Naive thymus-derived CD4-positive, alpha-beta T cell (primary cell): ENCODE data around the gene AFTPH. TPM values are rescaled to one million over a fixed set of nuclear protein-coding genes. Genes with fewer than 3 reads are reported as not detected.
A peak's percentile ranks its signal among the peaks of the same experiment; 100 is the strongest.

Experiments
- ATAC-seq: fragments of 150-1000 bp; cut with Tn5 transposase; 2 replicates; pipeline ENCODE4 v1.10.0; 2021; ENCODE audit warnings: mild to moderate bottlenecking, moderate library complexity
- CTCF ChIA-PET: fragments of 350-600 bp; sonication (Branson Sonifier 250); formaldehyde crosslinking; loops from one replicate; lab custom pipeline; 2021; ENCODE audit warnings: antibody characterized with exemption; lab: Charles Lee
- POLR2A ChIA-PET: fragments of 350-600 bp; sonication (Branson Sonifier 250); formaldehyde crosslinking; loops from one replicate; lab custom pipeline; 2021; ENCODE audit warnings: antibody characterized with exemption, inconsistent platforms; lab: Charles Lee
- DNase-seq, 9 donors: peaks; one replicate each; pipeline versions ENCODE4 v3.0.0 to v3.0.0-alpha.2; 2020 to 2022; ENCODE audit warnings: mixed read lengths in 1 of 9
- H3K27ac ChIP-seq: one replicate; pipeline ENCODE4 v1.7.0; 2013; ENCODE audit warnings: mild to moderate bottlenecking, low read depth, low read length, moderate library complexity
- H3K27me3 ChIP-seq, 2 donors: one replicate each; pipeline ENCODE4 v1.7.0; 2013; ENCODE audit warnings: low read length in 2 of 2, mild to moderate bottlenecking in 2 of 2, moderate library complexity in 2 of 2; ENCODE audit not compliant: control insufficient read depth in 2 of 2, insufficient read depth in 2 of 2
- H3K36me3 ChIP-seq, 3 experiments: 1 replicate in 2 of 3; 2 replicates in 1 of 3; pipeline ENCODE4 v1.7.0; 2013; ENCODE audit warnings: low read length in 3 of 3, mild to moderate bottlenecking in 3 of 3, moderate library complexity in 1 of 3; ENCODE audit not compliant: insufficient read depth in 3 of 3, control insufficient read depth in 2 of 3
- H3K4me1 ChIP-seq, 2 donors: one replicate each; pipeline ENCODE4 v1.7.0; 2013; ENCODE audit warnings: low read length in 2 of 2, mild to moderate bottlenecking in 2 of 2, moderate library complexity in 1 of 2; ENCODE audit not compliant: control insufficient read depth in 2 of 2, insufficient read depth in 2 of 2
- H3K4me3 ChIP-seq: 2 replicates; pipeline ENCODE4 v1.7.0; 2013; ENCODE audit warnings: mild to moderate bottlenecking, low read length
- H3K9me3 ChIP-seq, 3 experiments: 1 replicate in 2 of 3; 2 replicates in 1 of 3; pipeline ENCODE4 v1.7.0; 2013; ENCODE audit warnings: low read length in 3 of 3; ENCODE audit not compliant: control insufficient read depth in 2 of 3
- H3K27ac Mint-ChIP-seq, 9 donors: one replicate each; pipeline ENCODE4 v1.8.0; 2020 to 2022; ENCODE audit warnings: mixed read lengths in 9 of 9, mild to moderate bottlenecking in 8 of 9, moderate library complexity in 5 of 9, inconsistent platforms in 2 of 9
- H3K27me3 Mint-ChIP-seq, 5 donors: one replicate each; pipeline ENCODE4 v1.8.0; 2021 to 2022; ENCODE audit warnings: mixed read lengths in 5 of 5, mild to moderate bottlenecking in 1 of 5
- H3K36me3 Mint-ChIP-seq, 5 donors: one replicate each; pipeline ENCODE4 v1.8.0; 2020 to 2022; ENCODE audit warnings: mixed read lengths in 5 of 5, mild to moderate bottlenecking in 3 of 5, inconsistent platforms in 1 of 5
- H3K4me1 Mint-ChIP-seq, 7 donors: one replicate each; pipeline ENCODE4 v1.8.0; 2020 to 2022; ENCODE audit warnings: mixed read lengths in 7 of 7, mild to moderate bottlenecking in 3 of 7, inconsistent platforms in 1 of 7
- H3K4me3 Mint-ChIP-seq, 10 donors: one replicate each; pipeline ENCODE4 v1.8.0; 2020 to 2022; ENCODE audit warnings: mild to moderate bottlenecking in 10 of 10, mixed read lengths in 10 of 10, moderate library complexity in 6 of 10, inconsistent platforms in 2 of 10
- H3K9me3 Mint-ChIP-seq, 11 donors: one replicate each; pipeline ENCODE4 v1.8.0; 2020 to 2022; ENCODE audit warnings: mixed read lengths in 11 of 11, mild to moderate bottlenecking in 4 of 11, inconsistent platforms in 1 of 11, moderate library complexity in 1 of 11
- intact Hi-C, 2 donors: fragments of 100-400 bp; cut with micrococcal nuclease; formaldehyde crosslinking; loops; one replicate each; pipeline ENCODE4 v1.15.1; 2023
- polyA plus RNA-seq, 2 donors: library from polyadenylated mRNA; unstranded; fragments of 300-500 nt; fragmentation: Illumina TruSeq; gene quantifications; one replicate each; pipeline ENCODE4 v1.2.3, GENCODE V29; 2021
- total RNA-seq, 6 experiments: library from RNA in 5 of 6; stranded (reverse) in 5 of 6; gene quantifications; 1 replicate in 5 of 6; 2 replicates in 1 of 6; pipeline ENCODE4 v1.2.3 and lab custom pipeline; 2021 to 2026

AFTPH gene
- total and polyA plus RNA-seq, 7 experiments from 2014 or later = 19.7 to 46.2 (median 36.0) TPM

DNA sequence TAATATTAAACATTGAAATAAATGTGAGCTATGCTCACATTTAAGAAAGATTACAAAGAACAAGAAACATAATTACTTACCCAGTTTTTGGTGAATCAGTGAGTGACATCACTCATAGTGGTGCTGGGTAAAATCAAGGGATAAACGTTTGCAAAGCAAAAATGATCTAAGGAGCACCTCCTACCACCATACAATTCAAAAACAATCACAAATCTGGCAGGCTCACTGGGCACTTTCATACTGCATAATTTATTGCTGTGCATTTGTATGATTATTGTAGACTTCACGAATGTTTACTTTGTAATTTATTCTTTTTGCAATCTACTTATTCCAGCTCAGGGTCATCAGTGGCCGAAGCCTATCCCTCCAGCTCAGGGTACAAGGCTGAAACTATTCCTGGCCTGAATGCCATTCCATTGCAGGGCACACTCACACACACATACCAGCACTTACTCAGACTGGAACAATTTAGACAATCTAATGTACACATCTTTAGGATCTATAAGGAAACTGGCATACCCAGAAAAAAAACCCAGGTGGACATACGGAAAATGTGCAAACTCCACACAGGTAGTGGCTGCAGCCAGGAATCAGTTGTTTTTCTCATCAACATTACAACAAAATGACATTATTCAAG lies 34.4 kb downstream of the AFTPH start:
- intact Hi-C loops = no loop called here
- no peaks in the 10 kb centered on the region for H3K36me3 ChIP-seq
- H3K27me3 ChIP-seq = no peaks in the 10 kb centered on the region
- ChIA-PET POLR2A (interaction anchor here (0.8 kb wide), 1 partner anchor 36 kb away, joined by 3 read pairs; no protein-coding TSS in a partner anchor), CTCF (interaction anchor here (0.7 to 4.6 kb wide), 4 partner anchors 13 to 227 kb away, joined by 3 to 49 read pairs (median 9); partner anchors contain the start of gene AFTPH)
- no peak for ATAC-seq
- H3K4me1 ChIP-seq = no peaks in the 10 kb centered on the region
- Mint-ChIP-seq H3K27ac (peak overlapping the region in 4 of 9 donors; percentile 31 to 33 (median 32)), H3K36me3 (peaks cover 0 to 8% (median 3%) of the 10 kb centered on the region in 5 donors), H3K4me3 (no peak overlapping the region), H3K9me3 (no peaks in the 10 kb centered on the region), H3K27me3 (no peaks in the 10 kb centered on the region), H3K4me1 (peaks cover 10 to 33% (median 21%) of the 10 kb centered on the region in 7 donors)
- no peaks in the 10 kb centered on the region for H3K9me3 ChIP-seq
- H3K4me3 ChIP-seq = no peak overlapping the region
- H3K27ac ChIP-seq = no peak overlapping the region
- no peak for DNase-seq

DNA sequence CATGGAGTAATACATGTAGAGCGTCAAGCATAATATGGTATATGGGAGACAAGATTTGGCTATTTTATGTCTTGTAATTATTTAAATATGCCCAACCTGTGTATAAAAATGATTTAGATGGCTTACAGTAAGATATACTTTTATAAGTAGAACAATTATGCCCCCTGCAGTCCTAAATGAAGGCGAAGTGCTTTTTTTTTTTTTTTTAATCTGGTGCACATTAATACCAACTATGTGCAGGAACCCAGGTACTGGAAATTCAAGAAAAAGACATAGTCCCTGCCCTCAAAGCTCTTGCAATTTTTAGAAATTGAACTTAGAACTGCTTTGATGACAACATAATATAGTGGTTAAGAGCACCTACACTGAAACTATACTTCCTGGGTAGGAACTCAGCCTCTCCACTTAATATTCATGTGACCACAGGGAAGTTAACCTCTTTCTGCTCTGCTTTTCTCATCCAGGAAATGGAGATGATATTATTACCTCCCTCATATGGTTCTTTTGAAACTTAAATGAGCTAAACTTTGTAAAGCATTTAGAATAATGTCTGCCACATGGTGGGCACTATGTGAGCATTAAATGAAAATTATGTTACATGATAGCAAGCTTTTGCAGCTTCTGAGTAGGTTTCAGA lies 38.1 kb downstream of the AFTPH start:
- ChIA-PET CTCF (interaction anchor here (0.6 to 4.6 kb wide), 7 partner anchors 36 to 475 kb away, joined by 3 to 49 read pairs (median 4); partner anchors contain the start of gene AFTPH), POLR2A (interaction anchor here (0.6 to 6.1 kb wide), 3 partner anchors 39 to 371 kb away, joined by 3 to 36 read pairs (median 4); partner anchors contain the start of gene AFTPH)
- Mint-ChIP-seq H3K9me3 (peaks cover 0 to 2% (median 0%) of the 10 kb centered on the region in 11 donors), H3K4me1 (peaks cover 26 to 49% (median 38%) of the 10 kb centered on the region in 7 donors), H3K27ac (peak overlapping the region in 1 of 9 donors; percentile 1), H3K27me3 (no peaks in the 10 kb centered on the region), H3K36me3 (peaks cover 0 to 19% (median 8%) of the 10 kb centered on the region in 5 donors), H3K4me3 (no peak overlapping the region)
- Histone ChIP-seq H3K27me3 (no peaks in the 10 kb centered on the region), H3K36me3 (no peaks in the 10 kb centered on the region), H3K9me3 (no peaks in the 10 kb centered on the region), H3K27ac (no peak overlapping the region), H3K4me3 (no peak overlapping the region), H3K4me1 (peaks cover 0 to 4% of the 10 kb centered on the region in 2 donors)
- intact Hi-C loops = loop anchor here (1.0 kb wide), 5 partner anchors 40 to 513 kb away; no protein-coding TSS in a partner anchor
- DNase-seq (peak in 7 of 9 donors; percentile 10 to 63 (median 44)), ATAC-seq (peak; percentile 79)

GRCh38 chr2:64563436-64563938 lies 39.4 kb downstream of the AFTPH start:
- no peak overlapping the region for H3K4me3 ChIP-seq
- H3K4me3 Mint-ChIP-seq = no peak overlapping the region
- no peak overlapping the region for H3K27ac Mint-ChIP-seq
- H3K36me3 Mint-ChIP-seq = peaks cover 0 to 21% (median 13%) of the 10 kb centered on the region in 5 donors
- peaks cover 0 to 2% (median 0%) of the 10 kb centered on the region in 11 donors for H3K9me3 Mint-ChIP-seq
- H3K9me3 ChIP-seq = no peaks in the 10 kb centered on the region
- H3K27me3 Mint-ChIP-seq = no peaks in the 10 kb centered on the region
- no peaks in the 10 kb centered on the region for H3K27me3 ChIP-seq
- H3K4me1 Mint-ChIP-seq = peaks cover 26 to 52% (median 39%) of the 10 kb centered on the region in 7 donors
- DNase-seq (no peak), ATAC-seq (no peak)
- peaks cover 0 to 4% of the 10 kb centered on the region in 2 donors for H3K4me1 ChIP-seq
- intact Hi-C loops = no loop called here
- CTCF ChIA-PET = interaction anchor here (0.7 to 4.2 kb wide), 5 partner anchors 9 to 515 kb away, joined by 3 to 45 read pairs (median 5); no protein-coding TSS in a partner anchor
- H3K36me3 ChIP-seq = no peaks in the 10 kb centered on the region
- no peak overlapping the region for H3K27ac ChIP-seq
- POLR2A ChIA-PET = interaction anchor here (6.1 kb wide), 1 partner anchor 40 kb away, joined by 36 read pairs; the partner anchor contains the start of gene AFTPH

- POLR2A ChIA-PET = no interaction called here
- Mint-ChIP-seq H3K27me3 (no peaks in the 10 kb centered on the region), H3K9me3 (peaks cover 0 to 2% (median 0%) of the 10 kb centered on the region in 11 donors), H3K36me3 (peaks cover 0 to 23% (median 11%) of the 10 kb centered on the region in 5 donors), H3K4me1 (peaks cover 26 to 39% (median 35%) of the 10 kb centered on the region in 7 donors), H3K27ac (peak overlapping the region in 8 of 9 donors; percentile 25 to 76 (median 48)), H3K4me3 (peak overlapping the region in 2 of 10 donors; percentile 1 to 37)
- Histone ChIP-seq H3K4me1 (peaks cover 0 to 4% of the 10 kb centered on the region in 2 donors), H3K27me3 (no peaks in the 10 kb centered on the region), H3K27ac (no peak overlapping the region), H3K9me3 (no peaks in the 10 kb centered on the region), H3K36me3 (no peaks in the 10 kb centered on the region), H3K4me3 (no peak overlapping the region)
- intact Hi-C loops = no loop called here
- no peak for ATAC-seq
- CTCF ChIA-PET = interaction anchor here (0.6 to 2.0 kb wide), 3 partner anchors 21 to 167 kb away, joined by 3 to 7 read pairs (median 3); no protein-coding TSS in a partner anchor
- peak in 3 of 9 donors; percentile 5 to 12 (median 11) for DNase-seq
Observed at GRCh38 chr2:64565949-64566710, 42.0 kb downstream of the AFTPH start.

GRCh38 chr2:64567473-64567872 lies 43.3 kb downstream of the AFTPH start:
- H3K27ac Mint-ChIP-seq = no peak overlapping the region
- H3K36me3 ChIP-seq = peaks cover 0 to 7% (median 0%) of the 10 kb centered on the region in 3 experiments

More at GRCh38 chr2:64567473-64567872, 43.3 kb downstream of the AFTPH start:
- Histone ChIP-seq H3K27ac (no peak overlapping the region), H3K4me3 (no peak overlapping the region), H3K27me3 (no peaks in the 10 kb centered on the region), H3K9me3 (no peaks in the 10 kb centered on the region), H3K4me1 (peaks cover 0 to 4% of the 10 kb centered on the region in 2 donors)
- no peak for DNase-seq
- H3K27me3 Mint-ChIP-seq = no peaks in the 10 kb centered on the region
- ChIA-PET CTCF (interaction anchor here (0.6 to 2.0 kb wide), 3 partner anchors 40 to 377 kb away, joined by 3 to 7 read pairs (median 3); no protein-coding TSS in a partner anchor), POLR2A (interaction anchor here (1.1 kb wide), 1 partner anchor 41 kb away, joined by 4 read pairs; no protein-coding TSS in a partner anchor)
- no peak overlapping the region for H3K4me3 Mint-ChIP-seq
- H3K9me3 Mint-ChIP-seq = peaks cover 0 to 2% (median 0%) of the 10 kb centered on the region in 11 donors
- H3K4me1 Mint-ChIP-seq = peaks cover 19 to 31% (median 27%) of the 10 kb centered on the region in 7 donors
- H3K36me3 Mint-ChIP-seq = peaks cover 0 to 30% (median 18%) of the 10 kb centered on the region in 5 donors
- no peak for ATAC-seq
- intact Hi-C loops = no loop called here
